OCI-LY1 (cell line): ENCODE data around the gene GLS.

ENCODE experiments used
- CTCF ChIP-seq: fragments of 200-600 bp; sonication (generic), shearing (Covaris generic); IDR thresholded peaks from 2 replicates; pipeline ENCODE4 v1.5.1; 2017; ENCODE audit warnings: mild to moderate bottlenecking, antibody characterized with exemption, low read length, moderate library complexity, mixed read lengths
- EZH2 ChIP-seq: fragments of 200-600 bp; sonication (generic), shearing (Covaris generic); IDR thresholded peaks from 2 replicates; pipeline ENCODE4 v1.8.0; 2017; ENCODE audit warnings: borderline replicate concordance, mixed run types, mild to moderate bottlenecking, antibody characterized with exemption, low read length, moderate library complexity, mixed read lengths

DNA sequence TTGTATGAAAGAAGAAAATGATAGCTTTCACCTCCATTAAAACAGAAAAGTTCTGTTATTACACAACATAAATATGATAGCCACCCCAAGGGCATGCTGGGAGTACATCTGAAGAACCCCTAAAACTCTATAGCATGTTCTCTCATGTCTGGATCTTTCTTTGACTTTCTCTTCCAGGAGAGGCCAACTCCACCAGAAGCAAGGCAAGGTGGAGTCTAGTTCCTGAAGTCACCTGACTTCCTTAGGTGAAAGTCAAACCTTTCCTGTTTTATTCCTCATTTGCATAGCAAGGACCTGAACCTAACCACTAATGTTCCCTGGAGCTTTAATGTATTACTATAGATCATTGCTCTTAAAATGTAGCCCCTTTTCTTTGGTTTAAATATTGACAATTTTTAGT, 127.7 kb downstream of the GLS start:
- TF ChIP-seq EZH2 (no peak), CTCF (no peak)
